ENCODE data around the gene ASB6. TPM values are rescaled to one million over a fixed set of nuclear protein-coding genes. Genes with fewer than 3 reads are reported as not detected.

Gene ASB6
- total RNA-seq, 1 donor = 21.0 TPM

DNA sequence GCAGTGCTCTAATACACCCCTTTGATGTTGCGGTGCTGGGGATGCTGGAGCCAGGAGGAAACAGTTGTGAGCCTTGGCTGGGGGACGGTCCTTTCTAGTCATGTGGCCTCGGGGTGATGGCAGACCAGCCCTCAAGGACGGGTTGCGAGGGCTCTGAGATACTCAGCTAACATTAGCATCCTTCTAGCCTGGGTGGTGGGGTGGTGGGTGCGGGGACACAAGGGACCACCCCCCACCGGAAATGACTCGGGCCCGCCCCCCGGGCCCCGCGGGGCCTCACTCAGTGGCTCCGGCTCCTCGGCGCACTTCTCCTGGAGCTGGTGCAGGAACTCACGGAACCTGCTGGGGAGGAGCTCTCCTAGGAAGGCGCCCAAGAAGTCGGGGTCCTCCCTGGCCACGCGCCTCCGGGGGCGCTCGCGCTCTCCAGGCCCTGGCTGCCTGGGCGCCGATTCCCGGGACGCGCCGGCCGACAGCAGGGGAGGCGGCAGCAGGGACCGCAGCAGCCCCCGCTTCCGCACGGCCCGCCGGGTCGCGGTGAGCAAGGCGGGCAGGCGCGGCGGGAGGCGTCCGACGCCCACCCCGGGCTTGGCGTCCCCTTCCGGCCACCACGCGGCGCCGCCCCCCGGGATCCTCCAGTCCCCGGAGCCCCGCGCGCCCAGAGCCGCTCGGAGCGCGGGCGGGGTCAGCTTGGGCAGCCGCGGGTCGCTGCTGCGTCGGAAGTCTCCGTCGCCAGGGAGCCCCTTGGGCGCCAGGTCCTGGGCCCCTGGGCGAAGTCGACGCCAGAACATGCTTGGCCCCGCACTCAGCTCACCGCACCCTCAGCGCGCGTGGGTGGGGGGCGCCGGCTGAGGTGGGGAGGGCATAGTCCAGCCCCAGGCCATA lies 21.9 kb downstream of the ASB6 start:
- DNase-seq (ENCODE audit: insufficient read length, low spot score, missing footprints) = peak; percentile 93
- H3K4me3 ChIP-seq (ENCODE audit: insufficient read depth, low read length) = peak overlapping the region; percentile 74
- peak overlapping the region; percentile 1 for H3K27ac ChIP-seq (ENCODE audit: low read depth, low read length)
- no peaks in the 10 kb centered on the region for H3K27me3 ChIP-seq (ENCODE audit: insufficient read depth, low read length)
- no peaks in the 10 kb centered on the region for H3K9me3 ChIP-seq (ENCODE audit: low read depth, low read length)
- no peaks in the 10 kb centered on the region for H3K79me2 ChIP-seq (ENCODE audit: insufficient read depth, low read length)
- peaks cover 26% of the 10 kb centered on the region for H3K4me1 ChIP-seq (ENCODE audit: insufficient read depth, low read length)
- peak overlapping the region; percentile 76 for H3K4me2 ChIP-seq (ENCODE audit: insufficient read depth, low read length)
- H2AFZ ChIP-seq (ENCODE audit: low read length) = peak overlapping the region; percentile 81
- TF ChIP-seq CTCF (IDR thresholded peaks at IDR 0.05; ENCODE audit: extremely low read depth, low read depth, low read length) = peak; percentile 22
- H3K36me3 ChIP-seq (ENCODE audit: insufficient read depth, low read length) = no peaks in the 10 kb centered on the region
- H4K20me1 ChIP-seq (ENCODE audit: insufficient read depth, low read length) = no peaks in the 10 kb centered on the region

GRCh38 chr9:129617167-129617566 lies 24.8 kb downstream of the ASB6 start:
- peak; percentile 61 for TF ChIP-seq CTCF (IDR thresholded peaks at IDR 0.05; ENCODE audit: extremely low read depth, low read depth, low read length)
- no peak overlapping the region for H3K4me2 ChIP-seq (ENCODE audit: insufficient read depth, low read length)

GRCh38 chr9:129615407-129616285 lies 26.3 kb downstream of the ASB6 start:
- Histone ChIP-seq H3K9me3 (ENCODE audit: low read depth, low read length) (no peaks in the 10 kb centered on the region), H3K4me1 (ENCODE audit: insufficient read depth, low read length) (peaks cover 16% of the 10 kb centered on the region), H3K4me3 (ENCODE audit: insufficient read depth, low read length) (no peak overlapping the region), H3K27ac (ENCODE audit: low read depth, low read length) (no peak overlapping the region), H2AFZ (ENCODE audit: low read length) (no peak overlapping the region), H3K79me2 (ENCODE audit: insufficient read depth, low read length) (no peaks in the 10 kb centered on the region), H3K36me3 (ENCODE audit: insufficient read depth, low read length) (no peaks in the 10 kb centered on the region), H4K20me1 (ENCODE audit: insufficient read depth, low read length) (no peaks in the 10 kb centered on the region), H3K4me2 (ENCODE audit: insufficient read depth, low read length) (no peak overlapping the region), H3K27me3 (ENCODE audit: insufficient read depth, low read length) (no peaks in the 10 kb centered on the region)
- no peak for TF ChIP-seq CTCF (IDR thresholded peaks at IDR 0.05; ENCODE audit: extremely low read depth, low read depth, low read length)
- no peak for DNase-seq (ENCODE audit: insufficient read length, low spot score, missing footprints)

More at GRCh38 chr9:129617167-129617566, 24.8 kb downstream of the ASB6 start:
- Histone ChIP-seq H3K36me3 (ENCODE audit: insufficient read depth, low read length) (no peaks in the 10 kb centered on the region), H4K20me1 (ENCODE audit: insufficient read depth, low read length) (no peaks in the 10 kb centered on the region), H3K27ac (ENCODE audit: low read depth, low read length) (no peak overlapping the region), H2AFZ (ENCODE audit: low read length) (no peak overlapping the region), H3K9me3 (ENCODE audit: low read depth, low read length) (no peaks in the 10 kb centered on the region), H3K79me2 (ENCODE audit: insufficient read depth, low read length) (no peaks in the 10 kb centered on the region), H3K4me3 (ENCODE audit: insufficient read depth, low read length) (no peak overlapping the region), H3K4me1 (ENCODE audit: insufficient read depth, low read length) (peaks cover 10% of the 10 kb centered on the region), H3K27me3 (ENCODE audit: insufficient read depth, low read length) (no peaks in the 10 kb centered on the region)
- peak; percentile 96 for DNase-seq (ENCODE audit: insufficient read length, low spot score, missing footprints)

Data from osteoblast (primary cell).